GM04503 (cell line): Measurements from ENCODE around the gene GNB1.
"Not testable (repeated sequence)": the region's sequence is repeated elsewhere in the genome, so short reads cannot be mapped to it uniquely, and the experiment has no call there.

Experiments used
- DNase-seq: peaks from one replicate; pipeline ENCODE4 v3.0.0-alpha.2; 2012; ENCODE audit warnings: low read depth

Gene GNB1

GRCh38 chr1:1858382-1859086, 32.4 kb downstream of the GNB1 start:
- peak; percentile 61 for DNase-seq

GRCh38 chr1:1857096-1857703, 33.7 kb downstream of the GNB1 start:
- DNase-seq = no peak

- not testable (repeated sequence) for DNase-seq
These were observed 34.7 kb downstream of the GNB1 start for GRCh38 chr1:1856161-1856560.

- no peak for DNase-seq
These were observed 37.2 kb downstream of the GNB1 start for GRCh38 chr1:1853593-1854257.

- no peak for DNase-seq
These were observed 38.1 kb downstream of the GNB1 start for GRCh38 chr1:1852619-1853414.

- no peak for DNase-seq
These were observed 43.0 kb downstream of the GNB1 start for GRCh38 chr1:1847890-1848289.

- no peak for DNase-seq
These were observed 43.6 kb downstream of the GNB1 start for GRCh38 chr1:1847061-1847850.

GRCh38 chr1:1846386-1846918, 44.4 kb downstream of the GNB1 start:
- no peak for DNase-seq

- DNase-seq = no peak
These were observed 48.3 kb downstream of the GNB1 start for GRCh38 chr1:1842360-1843146.

GRCh38 chr1:1841575-1841995, 49.3 kb downstream of the GNB1 start:
- DNase-seq = peak; percentile 40

GRCh38 chr1:1839311-1839965, 51.4 kb downstream of the GNB1 start:
- DNase-seq = no peak

- DNase-seq = no peak
These were observed 54.8 kb downstream of the GNB1 start for GRCh38 chr1:1836119-1836518.

- no peak for DNase-seq
These were observed 55.3 kb downstream of the GNB1 start for GRCh38 chr1:1835546-1835945.

- no peak for DNase-seq
These were observed 57.0 kb downstream of the GNB1 start for GRCh38 chr1:1833916-1834325.

GRCh38 chr1:1833456-1833855, 57.4 kb downstream of the GNB1 start:
- DNase-seq = no peak

GRCh38 chr1:1832820-1833219, 58.1 kb downstream of the GNB1 start:
- no peak for DNase-seq

GRCh38 chr1:1832166-1832565, 58.7 kb downstream of the GNB1 start:
- DNase-seq = no peak

GRCh38 chr1:1827089-1827848, 63.6 kb downstream of the GNB1 start:
- no peak for DNase-seq

- DNase-seq = no peak
These were observed 64.4 kb downstream of the GNB1 start for GRCh38 chr1:1826356-1827088.
